ENCODE results near the gene PDE11A. TPM values are rescaled to one million over a fixed set of nuclear protein-coding genes. Genes with fewer than 3 reads are reported as not detected.

The PDE11A gene
- total and polyA plus RNA-seq, 2 of the 13 experiments (the other 11 are each of a cell fraction or from before 2014, with no cell fraction given): 1.2 to 1.7 TPM

DNA sequence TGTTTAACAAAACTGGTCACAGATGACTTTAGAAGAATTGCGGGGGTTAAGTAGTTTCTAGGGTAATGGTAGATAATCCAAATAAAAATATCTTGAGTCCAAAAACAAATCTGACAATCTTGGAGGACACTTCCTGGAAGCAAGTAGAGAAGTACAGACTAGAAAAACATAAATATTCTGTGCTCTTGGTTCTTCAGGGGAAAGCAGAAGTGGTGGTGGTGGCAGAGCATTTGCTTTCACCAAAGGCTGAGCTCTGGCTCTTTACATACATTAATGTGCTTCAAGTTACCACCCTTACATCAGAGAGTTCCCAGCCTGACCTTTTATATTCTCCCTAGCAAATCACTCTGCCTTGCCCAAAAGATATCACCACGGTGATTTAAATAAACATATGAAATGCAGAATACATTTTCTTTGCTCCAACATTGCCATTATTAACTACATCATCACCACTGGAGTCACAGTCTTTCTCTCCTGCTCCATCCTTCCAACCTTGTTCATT is 15.3 kb downstream of the PDE11A start (continued):
- TF ChIP-seq NR2C2 (CRISPR knock-in tag; IDR thresholded peaks at IDR 0.05; ENCODE audit: borderline replicate concordance) (no peak), TRIM24 (CRISPR knock-in tag; IDR thresholded peaks at IDR 0.05) (no peak), MED8 (CRISPR knock-in tag; IDR thresholded peaks at IDR 0.05; ENCODE audit: insufficient replicate concordance) (no peak), SMAD9 (CRISPR knock-in tag; IDR thresholded peaks at IDR 0.05) (no peak), SP1 (IDR thresholded peaks at IDR 0.05) (no peak), SP1 (CRISPR knock-in tag; IDR thresholded peaks at IDR 0.05) (no peak), SP5 (CRISPR knock-in tag; IDR thresholded peaks at IDR 0.05; ENCODE audit: borderline replicate concordance, low read depth) (no peak)
- TF ChIP-seq, protein P1, sequence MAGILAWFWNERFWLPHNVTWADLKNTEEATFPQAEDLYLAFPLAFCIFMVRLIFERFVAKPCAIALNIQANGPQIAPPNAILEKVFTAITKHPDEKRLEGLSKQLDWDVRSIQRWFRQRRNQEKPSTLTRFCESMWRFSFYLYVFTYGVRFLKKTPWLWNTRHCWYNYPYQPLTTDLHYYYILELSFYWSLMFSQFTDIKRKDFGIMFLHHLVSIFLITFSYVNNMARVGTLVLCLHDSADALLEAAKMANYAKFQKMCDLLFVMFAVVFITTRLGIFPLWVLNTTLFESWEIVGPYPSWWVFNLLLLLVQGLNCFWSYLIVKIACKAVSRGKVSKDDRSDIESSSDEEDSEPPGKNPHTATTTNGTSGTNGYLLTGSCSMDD (CRISPR knock-in tag; IDR thresholded peaks at IDR 0.05): no peak

DNA sequence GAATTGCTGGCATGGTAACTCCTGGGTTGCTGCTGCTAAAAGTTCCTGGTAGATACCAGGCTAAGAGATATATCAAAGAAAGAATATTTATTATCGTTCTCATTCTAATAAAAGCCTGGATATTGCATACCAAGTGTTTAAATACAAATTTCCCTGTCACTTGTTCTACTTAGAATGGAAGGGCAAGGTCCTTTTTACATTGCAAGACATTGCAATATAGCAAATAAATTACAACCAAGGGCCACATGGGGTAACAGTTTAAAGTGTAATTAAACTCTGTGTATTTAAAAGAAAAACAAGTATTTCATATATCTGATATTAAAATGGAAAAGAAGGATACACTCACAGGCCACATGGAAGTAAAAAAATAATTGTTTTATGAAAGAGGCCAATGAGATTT is 16.2 kb downstream of the PDE11A start:
- FAIRE-seq: no peak
- no peaks in the 10 kb centered on the region for H4K20me1 ChIP-seq (ENCODE audit: insufficient read depth, low read length)
- no peak overlapping the region for H3K9ac ChIP-seq (ENCODE audit: insufficient read depth, low read depth, low read length)
- no peaks in the 10 kb centered on the region for H3K79me2 ChIP-seq (ENCODE audit: insufficient read depth, low read length)
- H3K4me3 ChIP-seq (replicated peaks in 1 of 3; ENCODE audit: insufficient read depth in 1 of 3, low read depth in 2 of 3, low read length in 3 of 3): no peak overlapping the region
- no TSS peak for BruUV-seq (replicated peaks)
- H2AFZ ChIP-seq (ENCODE audit: low read length): no peak overlapping the region
- H3K4me1 ChIP-seq (ENCODE audit: insufficient read depth, low read length): no peaks in the 10 kb centered on the region
- H3K9me3 ChIP-seq (ENCODE audit: low read length): no peaks in the 10 kb centered on the region
- POLR2A ChIA-PET: no interaction called here
- WGBS (ENCODE audit: low lambda C conversion rate): 5% methylated on average over 1 of the region's 1 CpG
- intact Hi-C loops (cut with micrococcal nuclease; ENCODE audit: unreplicated experiment): no loop called here
- no peaks in the 10 kb centered on the region for H3K36me3 ChIP-seq (replicated peaks in 1 of 2; ENCODE audit: control insufficient read depth in 1 of 2, insufficient read depth in 2 of 2, low read length in 2 of 2)
- no peak overlapping the region for H3K4me2 ChIP-seq (ENCODE audit: low read depth, low read length)
- CTCF ChIA-PET (ENCODE audit: low intra/inter-chr PET ratio, low total read pairs): no interaction called here
- ATAC-seq: no peak
- no peaks in the 10 kb centered on the region for H3K27me3 ChIP-seq (ENCODE audit: control insufficient read depth in 1 of 2, insufficient read depth in 2 of 2, low read length in 2 of 2)
- in situ Hi-C loops (cut with HindIII; ENCODE audit: extremely low pct_ligation_motif_present, low pct_unique_long_range_greater_than_20kb): no loop called here
- H3K27ac ChIP-seq (ENCODE audit: extremely low read length, insufficient read depth, low read length): no peak overlapping the region
- no peak for DNase-seq (ENCODE audit: low spot score)
- TF ChIP-seq, protein P2, sequence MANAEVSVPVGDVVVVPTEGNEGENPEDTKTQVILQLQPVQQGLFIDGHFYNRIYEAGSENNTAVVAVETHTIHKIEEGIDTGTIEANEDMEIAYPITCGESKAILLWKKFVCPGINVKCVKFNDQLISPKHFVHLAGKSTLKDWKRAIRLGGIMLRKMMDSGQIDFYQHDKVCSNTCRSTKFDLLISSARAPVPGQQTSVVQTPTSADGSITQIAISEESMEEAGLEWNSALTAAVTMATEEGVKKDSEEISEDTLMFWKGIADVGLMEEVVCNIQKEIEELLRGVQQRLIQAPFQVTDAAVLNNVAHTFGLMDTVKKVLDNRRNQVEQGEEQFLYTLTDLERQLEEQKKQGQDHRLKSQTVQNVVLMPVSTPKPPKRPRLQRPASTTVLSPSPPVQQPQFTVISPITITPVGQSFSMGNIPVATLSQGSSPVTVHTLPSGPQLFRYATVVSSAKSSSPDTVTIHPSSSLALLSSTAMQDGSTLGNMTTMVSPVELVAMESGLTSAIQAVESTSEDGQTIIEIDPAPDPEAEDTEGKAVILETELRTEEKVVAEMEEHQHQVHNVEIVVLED (CRISPR knock-in tag; IDR thresholded peaks at IDR 0.05; ENCODE audit: borderline replicate concordance): no peak
- no peak for TF ChIP-seq ZFP82 (CRISPR knock-in tag; IDR thresholded peaks at IDR 0.05; ENCODE audit: borderline replicate concordance)
- no peak for TF ChIP-seq DMAP1 (CRISPR knock-in tag; IDR thresholded peaks at IDR 0.05)
- no peak for TF ChIP-seq AGO2 (optimal IDR thresholded peaks at IDR 0.05; ENCODE audit: low read depth, low read length)
- no peak for TF ChIP-seq ZSCAN9 (CRISPR knock-in tag; IDR thresholded peaks at IDR 0.05; ENCODE audit: borderline replicate concordance)
- TF ChIP-seq MBD4 (IDR thresholded peaks at IDR 0.05; ENCODE audit: borderline replicate concordance, low read length): no peak
- TF ChIP-seq, protein P3, sequence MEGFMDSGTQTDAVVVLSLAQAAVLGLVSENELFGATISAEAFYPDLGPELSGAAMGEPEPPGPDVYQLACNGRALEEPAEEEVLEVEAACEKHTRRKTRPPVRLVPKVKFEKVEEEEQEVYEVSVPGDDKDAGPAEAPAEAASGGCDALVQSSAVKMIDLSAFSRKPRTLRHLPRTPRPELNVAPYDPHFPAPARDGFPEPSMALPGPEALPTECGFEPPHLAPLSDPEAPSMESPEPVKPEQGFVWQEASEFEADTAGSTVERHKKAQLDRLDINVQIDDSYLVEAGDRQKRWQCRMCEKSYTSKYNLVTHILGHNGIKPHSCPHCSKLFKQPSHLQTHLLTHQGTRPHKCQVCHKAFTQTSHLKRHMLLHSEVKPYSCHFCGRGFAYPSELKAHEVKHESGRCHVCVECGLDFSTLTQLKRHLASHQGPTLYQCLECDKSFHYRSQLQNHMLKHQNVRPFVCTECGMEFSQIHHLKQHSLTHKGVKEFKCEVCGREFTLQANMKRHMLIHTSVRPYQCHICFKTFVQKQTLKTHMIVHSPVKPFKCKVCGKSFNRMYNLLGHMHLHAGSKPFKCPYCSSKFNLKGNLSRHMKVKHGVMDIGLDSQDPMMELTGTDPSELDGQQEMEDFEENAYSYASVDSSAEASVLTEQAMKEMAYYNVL (CRISPR knock-in tag; IDR thresholded peaks at IDR 0.05; ENCODE audit: borderline replicate concordance): no peak
- TF ChIP-seq KMT2B (CRISPR knock-in tag; IDR thresholded peaks at IDR 0.05): no peak
- no peak for TF ChIP-seq SP5 (CRISPR knock-in tag; IDR thresholded peaks at IDR 0.05; ENCODE audit: borderline replicate concordance, low read depth)
- TF ChIP-seq ZNF501 (CRISPR knock-in tag; IDR thresholded peaks at IDR 0.05): no peak
- TF ChIP-seq, protein P4, sequence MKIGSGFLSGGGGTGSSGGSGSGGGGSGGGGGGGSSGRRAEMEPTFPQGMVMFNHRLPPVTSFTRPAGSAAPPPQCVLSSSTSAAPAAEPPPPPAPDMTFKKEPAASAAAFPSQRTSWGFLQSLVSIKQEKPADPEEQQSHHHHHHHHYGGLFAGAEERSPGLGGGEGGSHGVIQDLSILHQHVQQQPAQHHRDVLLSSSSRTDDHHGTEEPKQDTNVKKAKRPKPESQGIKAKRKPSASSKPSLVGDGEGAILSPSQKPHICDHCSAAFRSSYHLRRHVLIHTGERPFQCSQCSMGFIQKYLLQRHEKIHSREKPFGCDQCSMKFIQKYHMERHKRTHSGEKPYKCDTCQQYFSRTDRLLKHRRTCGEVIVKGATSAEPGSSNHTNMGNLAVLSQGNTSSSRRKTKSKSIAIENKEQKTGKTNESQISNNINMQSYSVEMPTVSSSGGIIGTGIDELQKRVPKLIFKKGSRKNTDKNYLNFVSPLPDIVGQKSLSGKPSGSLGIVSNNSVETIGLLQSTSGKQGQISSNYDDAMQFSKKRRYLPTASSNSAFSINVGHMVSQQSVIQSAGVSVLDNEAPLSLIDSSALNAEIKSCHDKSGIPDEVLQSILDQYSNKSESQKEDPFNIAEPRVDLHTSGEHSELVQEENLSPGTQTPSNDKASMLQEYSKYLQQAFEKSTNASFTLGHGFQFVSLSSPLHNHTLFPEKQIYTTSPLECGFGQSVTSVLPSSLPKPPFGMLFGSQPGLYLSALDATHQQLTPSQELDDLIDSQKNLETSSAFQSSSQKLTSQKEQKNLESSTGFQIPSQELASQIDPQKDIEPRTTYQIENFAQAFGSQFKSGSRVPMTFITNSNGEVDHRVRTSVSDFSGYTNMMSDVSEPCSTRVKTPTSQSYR (CRISPR knock-in tag; IDR thresholded peaks at IDR 0.05; ENCODE audit: borderline replicate concordance): no peak
